Stomach smooth muscle (tissue), 2 donors: ENCODE data around the gene APCDD1L.

Experiments used
- H3K27ac ChIP-seq: one replicate; pipeline ENCODE4 v1.7.0; 2013; ENCODE audit warnings: mild to moderate bottlenecking, low read length, inconsistent platforms
- H3K27me3 ChIP-seq, 2 donors: one replicate each; pipeline ENCODE4 v1.7.0; 2013; ENCODE audit warnings: low read length in 2 of 2; ENCODE audit not compliant: insufficient read depth in 2 of 2, control insufficient read depth in 1 of 2
- H3K36me3 ChIP-seq, 2 donors: one replicate each; pipeline ENCODE4 v1.7.0; 2013; ENCODE audit warnings: low read length in 2 of 2; ENCODE audit not compliant: control insufficient read depth in 2 of 2, insufficient read depth in 2 of 2
- H3K4me1 ChIP-seq: one replicate; pipeline ENCODE4 v1.7.0; 2013; ENCODE audit warnings: low read length; ENCODE audit not compliant: control insufficient read depth, insufficient read depth
- H3K4me3 ChIP-seq, 2 donors: one replicate each; pipeline ENCODE4 v1.7.0; 2013; ENCODE audit warnings: low read length in 2 of 2
- H3K9ac ChIP-seq, 2 donors: one replicate each; pipeline ENCODE4 v1.7.0; 2013; ENCODE audit warnings: low read length in 2 of 2, mild to moderate bottlenecking in 1 of 2
- H3K9me3 ChIP-seq, 2 donors: one replicate each; pipeline ENCODE4 v1.7.0; 2013; ENCODE audit warnings: low read length in 2 of 2; ENCODE audit not compliant: control insufficient read depth in 2 of 2
- donor health status: healthy.
- donor health status: Pancreatic carcinoma.

The APCDD1L gene

GRCh38 chr20:58498470-58499068, 16.6 kb downstream of the APCDD1L start:
- Histone ChIP-seq H3K36me3 (no peaks in the 10 kb centered on the region), H3K4me3 (no peak overlapping the region), H3K27ac (no peak overlapping the region), H3K9ac (no peak overlapping the region), H3K27me3 (peaks cover 0 to 2% of the 10 kb centered on the region in 2 donors), H3K4me1 (no peaks in the 10 kb centered on the region), H3K9me3 (peaks cover 0 to 6% of the 10 kb centered on the region in 2 donors)

DNA sequence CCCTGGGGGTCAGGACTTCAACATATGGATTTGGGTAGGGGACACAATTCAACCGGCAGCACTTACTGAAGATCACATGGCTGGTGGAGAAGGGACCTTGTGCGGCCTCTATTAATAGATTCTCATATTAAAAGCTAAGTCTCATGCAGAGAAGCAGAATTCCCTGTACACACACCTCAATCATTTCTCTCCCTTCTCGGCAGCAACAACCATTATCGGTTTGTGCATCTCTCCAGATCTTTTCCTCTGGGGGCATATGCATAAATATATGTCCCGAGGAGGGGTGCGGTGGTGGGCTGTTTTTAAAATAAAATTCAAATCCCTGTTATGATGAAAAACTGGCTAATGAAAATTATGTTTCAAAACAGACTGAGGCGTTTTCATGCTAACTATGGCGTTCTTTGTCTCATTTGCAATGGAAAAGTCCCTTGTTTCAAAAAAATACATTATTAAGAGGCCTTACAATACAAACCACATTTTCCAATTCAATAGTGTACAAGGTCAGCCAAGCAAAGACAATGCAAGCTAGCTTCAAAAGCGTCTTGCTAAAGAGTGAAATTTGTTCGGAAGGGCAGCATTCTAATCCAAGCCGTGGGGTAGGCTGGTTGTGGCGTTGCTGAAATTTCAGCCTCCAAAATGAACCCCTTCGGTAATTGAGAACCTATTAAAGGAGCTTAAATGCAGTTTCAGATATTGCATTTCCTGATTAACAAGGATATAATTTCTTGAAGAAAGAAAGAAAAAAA, 17.3 kb downstream of the APCDD1L start:
- Histone ChIP-seq H3K4me3 (no peak overlapping the region), H3K9ac (no peak overlapping the region), H3K4me1 (no peaks in the 10 kb centered on the region), H3K36me3 (no peaks in the 10 kb centered on the region), H3K27ac (no peak overlapping the region), H3K9me3 (peaks cover 0 to 6% of the 10 kb centered on the region in 2 donors), H3K27me3 (peaks cover 0 to 2% of the 10 kb centered on the region in 2 donors)

- Histone ChIP-seq H3K27me3 (peaks cover 0 to 2% of the 10 kb centered on the region in 2 donors), H3K9ac (no peak overlapping the region), H3K4me3 (no peak overlapping the region), H3K9me3 (peaks cover 0 to 6% of the 10 kb centered on the region in 2 donors), H3K36me3 (no peaks in the 10 kb centered on the region), H3K4me1 (no peaks in the 10 kb centered on the region), H3K27ac (no peak overlapping the region)
Measured at GRCh38 chr20:58497076-58497641, 18.0 kb downstream of the APCDD1L start.

GRCh38 chr20:58496429-58496769, 18.8 kb downstream of the APCDD1L start:
- Histone ChIP-seq H3K27ac (no peak overlapping the region), H3K36me3 (no peaks in the 10 kb centered on the region), H3K9me3 (peaks cover 0 to under 1% of the 10 kb centered on the region in 2 donors), H3K27me3 (peaks cover 0 to 2% of the 10 kb centered on the region in 2 donors), H3K9ac (no peak overlapping the region), H3K4me1 (no peaks in the 10 kb centered on the region), H3K4me3 (no peak overlapping the region)

GRCh38 chr20:58495623-58496428, 19.4 kb downstream of the APCDD1L start:
- Histone ChIP-seq H3K4me3 (no peak overlapping the region), H3K9me3 (no peaks in the 10 kb centered on the region), H3K27me3 (peaks cover 0 to 2% of the 10 kb centered on the region in 2 donors), H3K36me3 (no peaks in the 10 kb centered on the region), H3K4me1 (no peaks in the 10 kb centered on the region), H3K27ac (no peak overlapping the region), H3K9ac (no peak overlapping the region)

DNA sequence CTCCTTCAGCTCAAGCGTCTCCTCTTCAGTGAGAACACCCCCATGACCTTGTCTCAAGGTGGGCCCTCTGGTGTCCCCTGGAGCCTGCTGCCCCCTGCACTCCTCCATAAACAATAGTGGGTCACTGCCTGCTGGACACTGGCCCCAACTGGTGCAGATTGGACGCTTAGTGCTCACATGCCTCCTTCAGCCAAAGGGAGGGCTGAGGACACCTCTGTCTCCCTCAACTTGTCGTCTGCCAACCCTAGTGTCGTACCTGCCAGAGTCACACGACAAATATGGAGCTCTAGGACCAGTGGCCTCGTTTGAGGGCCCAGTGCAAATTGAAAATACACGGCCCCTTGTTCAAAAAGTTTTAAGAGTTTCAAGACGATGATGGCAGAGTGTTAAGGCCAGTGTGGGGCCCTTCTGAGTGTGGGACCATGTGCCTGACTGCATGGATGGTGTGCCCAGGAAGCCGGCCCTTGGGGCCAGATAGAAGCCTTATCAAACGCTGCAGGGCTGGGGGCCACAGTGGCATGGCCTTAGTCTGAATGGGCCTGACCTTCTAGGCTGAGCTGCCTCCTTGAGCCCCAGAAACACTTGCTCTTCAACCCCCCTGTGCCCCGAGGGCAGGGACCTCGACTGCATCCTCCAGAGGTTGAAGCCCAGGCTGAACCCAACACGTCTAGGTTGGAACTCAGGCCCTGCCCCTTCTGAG, 20.1 kb downstream of the APCDD1L start:
- Histone ChIP-seq H3K36me3 (no peaks in the 10 kb centered on the region), H3K9me3 (no peaks in the 10 kb centered on the region), H3K27me3 (no peaks in the 10 kb centered on the region), H3K9ac (no peak overlapping the region), H3K4me3 (no peak overlapping the region), H3K4me1 (no peaks in the 10 kb centered on the region), H3K27ac (no peak overlapping the region)

- no peak overlapping the region for H3K9ac ChIP-seq
- H3K4me3 ChIP-seq: no peak overlapping the region
Measured at GRCh38 chr20:58492795-58493524, 22.2 kb downstream of the APCDD1L start.

GRCh38 chr20:58492074-58492718, 23.0 kb downstream of the APCDD1L start:
- Histone ChIP-seq H3K9me3 (no peaks in the 10 kb centered on the region), H3K4me1 (no peaks in the 10 kb centered on the region), H3K36me3 (no peaks in the 10 kb centered on the region), H3K27ac (no peak overlapping the region), H3K9ac (no peak overlapping the region), H3K27me3 (no peaks in the 10 kb centered on the region), H3K4me3 (no peak overlapping the region)

More at GRCh38 chr20:58492795-58493524, 22.2 kb downstream of the APCDD1L start:
- Histone ChIP-seq H3K27me3 (no peaks in the 10 kb centered on the region), H3K9me3 (no peaks in the 10 kb centered on the region), H3K4me1 (no peaks in the 10 kb centered on the region), H3K27ac (no peak overlapping the region), H3K36me3 (no peaks in the 10 kb centered on the region)

DNA sequence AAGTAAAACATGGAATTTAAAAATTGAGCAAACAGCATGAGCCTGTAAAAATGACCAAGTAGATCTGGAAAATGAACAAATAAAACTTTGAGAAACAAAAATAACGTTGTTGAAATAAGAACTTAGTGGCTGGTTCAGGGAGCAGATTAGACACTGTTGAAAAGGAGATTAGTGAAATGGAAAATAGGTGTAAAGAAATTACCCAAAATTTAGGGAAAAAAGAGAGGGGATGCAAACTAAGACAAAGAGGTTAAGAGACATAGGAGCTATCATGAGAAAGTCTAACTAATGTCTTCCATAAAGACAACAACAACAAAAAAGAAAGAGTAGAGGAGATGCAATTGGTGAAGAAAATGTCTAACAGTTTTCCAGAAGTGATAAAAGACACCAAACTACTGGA, 29.0 kb downstream of the APCDD1L start:
- Histone ChIP-seq H3K4me3 (no peak overlapping the region), H3K9ac (no peak overlapping the region), H3K4me1 (no peaks in the 10 kb centered on the region), H3K27ac (no peak overlapping the region), H3K36me3 (no peaks in the 10 kb centered on the region), H3K27me3 (no peaks in the 10 kb centered on the region), H3K9me3 (peaks cover 3 to 9% of the 10 kb centered on the region in 2 donors)
